Measurements from ENCODE around the gene TARBP2.

TARBP2 gene, protein sequence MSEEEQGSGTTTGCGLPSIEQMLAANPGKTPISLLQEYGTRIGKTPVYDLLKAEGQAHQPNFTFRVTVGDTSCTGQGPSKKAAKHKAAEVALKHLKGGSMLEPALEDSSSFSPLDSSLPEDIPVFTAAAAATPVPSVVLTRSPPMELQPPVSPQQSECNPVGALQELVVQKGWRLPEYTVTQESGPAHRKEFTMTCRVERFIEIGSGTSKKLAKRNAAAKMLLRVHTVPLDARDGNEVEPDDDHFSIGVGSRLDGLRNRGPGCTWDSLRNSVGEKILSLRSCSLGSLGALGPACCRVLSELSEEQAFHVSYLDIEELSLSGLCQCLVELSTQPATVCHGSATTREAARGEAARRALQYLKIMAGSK

DNA sequence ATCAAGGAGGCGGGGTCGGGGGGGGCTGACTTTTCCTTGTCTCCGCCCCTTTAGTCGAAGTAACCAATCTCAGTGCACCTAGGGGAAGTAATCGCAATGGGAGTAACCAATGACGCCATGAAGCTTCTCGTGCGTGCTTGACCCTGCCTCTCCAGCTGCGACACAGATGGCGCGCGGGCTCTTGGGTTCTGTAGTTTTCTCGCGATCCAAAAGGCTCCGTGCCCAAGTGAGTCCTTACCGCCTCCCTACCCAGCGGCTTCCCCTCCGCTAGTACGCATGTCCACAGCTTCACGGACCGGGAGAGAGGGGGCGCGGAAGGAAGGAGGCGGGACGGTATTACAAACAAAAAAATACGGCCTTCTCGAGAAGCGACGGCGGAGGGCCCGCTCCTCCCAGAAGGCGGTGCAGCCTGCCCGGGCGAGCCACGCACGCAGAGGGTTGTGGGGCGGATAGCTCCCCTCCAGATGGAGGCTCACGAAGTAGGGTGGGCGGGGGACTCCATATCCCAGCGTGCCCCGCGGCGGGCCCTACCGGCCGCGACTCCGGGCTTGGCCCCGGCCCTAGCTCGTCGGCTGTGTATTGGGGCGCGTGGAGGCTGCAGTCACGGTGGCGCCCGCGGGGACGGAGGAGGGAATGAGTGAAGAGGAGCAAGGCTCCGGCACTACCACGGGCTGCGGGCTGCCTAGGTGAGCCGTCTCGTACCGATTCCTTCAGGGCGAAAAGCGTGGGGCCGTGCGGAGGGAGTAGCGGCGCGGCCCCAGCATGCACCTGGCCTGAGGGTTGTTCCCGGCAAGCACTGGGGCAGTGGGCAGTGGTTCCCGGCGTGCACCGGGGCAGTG lies at the start of gene TARBP2:
Gene TARBP2, plus strand, starts transcription at position 508 of the 839 bp plus-strand sequence. Its CDS starts 126 bp downstream, at position 634.
- peak within 1 kb of the TSS; percentile 91 to 94 for H3K4me3 ChIP-seq (ENCODE audit: low read length in 2 of 2)
- H3K4me1 ChIP-seq (ENCODE audit: control insufficient read depth in 2 of 2, insufficient read depth in 2 of 2, low read length in 2 of 2) = peaks cover 22 to 30% of the 10 kb centered on the region in 2 donors
- peak within 1 kb of the TSS; percentile 97 to 98 for H3K27ac ChIP-seq (ENCODE audit: low read depth in 2 of 2, low read length in 2 of 2)
- peak within 1 kb of the TSS; percentile 95 to 99 for H3K9ac ChIP-seq (ENCODE audit: low read depth in 1 of 2, low read length in 2 of 2)
- no peaks in the 10 kb centered on the region for H3K27me3 ChIP-seq (ENCODE audit: control insufficient read depth in 2 of 2, insufficient read depth in 2 of 2, low read length in 2 of 2)
- no peaks in the 10 kb centered on the region for H3K9me3 ChIP-seq (ENCODE audit: control insufficient read depth in 2 of 2, low read length in 2 of 2)
- H3K36me3 ChIP-seq (ENCODE audit: control insufficient read depth in 2 of 2, insufficient read depth in 2 of 2, low read length in 2 of 2) = peaks cover 11 to 14% of the 10 kb centered on the region in 2 donors

DNA sequence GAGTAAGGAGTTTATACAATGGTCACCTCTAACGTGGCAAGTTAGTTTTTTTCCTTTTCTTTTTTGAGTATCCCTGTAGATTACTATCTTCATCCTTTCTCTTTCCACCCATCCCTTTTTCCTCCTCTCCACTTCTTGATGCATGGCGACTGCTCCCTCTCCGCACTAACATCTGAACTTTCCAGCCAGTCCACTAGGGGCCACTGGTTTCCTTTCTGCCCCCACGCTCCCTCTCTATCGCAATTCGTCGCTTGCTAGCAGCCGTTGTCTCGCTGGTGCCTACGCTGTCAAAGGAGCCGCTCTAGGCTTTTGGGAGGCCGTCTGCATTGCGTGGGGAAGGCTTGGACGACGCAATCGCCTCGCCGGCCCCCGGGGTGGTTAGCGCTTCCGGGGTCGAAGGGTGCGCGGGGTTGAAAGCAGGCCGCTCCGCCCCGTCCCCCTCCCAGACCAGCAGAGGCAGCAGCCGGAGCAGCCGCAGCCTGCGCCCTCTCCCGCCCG lies 49.4 kb upstream of the TARBP2 start, which contains the start of gene PCBP2:
Gene PCBP2, plus strand, starts transcription at position 442 of the 498 bp plus-strand sequence. CDS start 2,699 bp downstream, outside the sequence.
- Histone ChIP-seq H3K36me3 (ENCODE audit: control insufficient read depth in 2 of 2, insufficient read depth in 2 of 2, low read length in 2 of 2) (peaks cover 27 to 35% of the 10 kb centered on the region in 2 donors), H3K9ac (ENCODE audit: low read depth in 1 of 2, low read length in 2 of 2) (peak within 1 kb of the TSS; percentile 88 to 90), H3K4me3 (ENCODE audit: low read length in 2 of 2) (peak within 1 kb of the TSS; percentile 78 to 94), H3K9me3 (ENCODE audit: control insufficient read depth in 2 of 2, low read length in 2 of 2) (no peaks in the 10 kb centered on the region), H3K27me3 (ENCODE audit: control insufficient read depth in 2 of 2, insufficient read depth in 2 of 2, low read length in 2 of 2) (no peaks in the 10 kb centered on the region), H3K27ac (ENCODE audit: low read depth in 2 of 2, low read length in 2 of 2) (peak within 1 kb of the TSS; percentile 95 to 97), H3K4me1 (ENCODE audit: control insufficient read depth in 2 of 2, insufficient read depth in 2 of 2, low read length in 2 of 2) (peaks cover 12 to 14% of the 10 kb centered on the region in 2 donors)

DNA sequence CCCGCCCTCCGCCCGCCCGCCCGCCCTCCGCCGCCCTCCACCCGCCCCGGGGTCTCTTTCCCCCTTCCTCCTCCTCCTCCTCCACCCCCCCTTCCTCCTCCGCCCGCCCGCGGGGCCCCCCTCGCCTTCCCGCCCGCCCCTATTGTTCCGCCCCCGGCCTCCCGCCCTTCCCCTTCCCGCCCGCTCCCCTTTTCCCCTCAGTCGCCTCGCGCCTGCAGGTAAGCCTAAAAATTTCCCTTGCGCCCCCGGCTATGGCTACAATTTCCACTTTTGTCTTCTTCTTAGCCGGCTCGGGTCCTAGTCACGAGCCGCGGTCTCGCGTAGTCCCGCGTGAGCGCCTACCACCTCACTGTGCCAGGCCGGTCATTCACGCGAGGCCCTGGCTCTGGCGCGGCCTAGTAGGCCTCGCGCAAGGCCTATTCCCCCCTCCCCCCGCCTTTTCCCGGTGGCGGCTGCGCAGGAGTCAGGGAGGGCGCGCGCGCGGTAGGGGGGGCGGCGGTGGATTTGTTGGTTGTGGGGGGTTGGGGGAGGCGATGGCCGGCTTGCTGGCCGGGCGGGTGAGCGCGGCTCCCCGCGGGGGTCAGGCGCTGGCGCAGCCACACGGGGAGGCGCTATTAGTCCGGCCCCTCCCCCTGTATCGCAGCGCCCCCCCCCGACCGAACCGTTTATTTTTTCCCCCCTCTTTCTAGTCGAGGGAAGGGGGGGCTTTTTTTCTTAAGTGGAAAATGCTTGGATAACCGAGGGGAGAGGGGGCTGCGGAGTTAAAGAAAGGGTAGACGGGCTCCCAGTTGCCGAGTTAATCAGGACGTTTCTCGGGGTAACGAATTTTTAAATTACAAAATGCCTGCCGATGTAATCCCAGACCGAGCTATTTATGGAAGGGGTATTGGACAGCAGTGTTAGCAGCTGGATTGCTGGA lies 48.7 kb upstream of the TARBP2 start:
- Histone ChIP-seq H3K4me1 (ENCODE audit: control insufficient read depth in 2 of 2, insufficient read depth in 2 of 2, low read length in 2 of 2) (peaks cover 12 to 14% of the 10 kb centered on the region in 2 donors), H3K9me3 (ENCODE audit: control insufficient read depth in 2 of 2, low read length in 2 of 2) (no peaks in the 10 kb centered on the region), H3K27ac (ENCODE audit: low read depth in 2 of 2, low read length in 2 of 2) (peak overlapping the region; percentile 95 to 97), H3K36me3 (ENCODE audit: control insufficient read depth in 2 of 2, insufficient read depth in 2 of 2, low read length in 2 of 2) (peaks cover 33 to 41% of the 10 kb centered on the region in 2 donors), H3K27me3 (ENCODE audit: control insufficient read depth in 2 of 2, insufficient read depth in 2 of 2, low read length in 2 of 2) (no peaks in the 10 kb centered on the region), H3K9ac (ENCODE audit: low read depth in 1 of 2, low read length in 2 of 2) (peak overlapping the region; percentile 88 to 90), H3K4me3 (ENCODE audit: low read length in 2 of 2) (peak overlapping the region; percentile 78 to 94)

DNA sequence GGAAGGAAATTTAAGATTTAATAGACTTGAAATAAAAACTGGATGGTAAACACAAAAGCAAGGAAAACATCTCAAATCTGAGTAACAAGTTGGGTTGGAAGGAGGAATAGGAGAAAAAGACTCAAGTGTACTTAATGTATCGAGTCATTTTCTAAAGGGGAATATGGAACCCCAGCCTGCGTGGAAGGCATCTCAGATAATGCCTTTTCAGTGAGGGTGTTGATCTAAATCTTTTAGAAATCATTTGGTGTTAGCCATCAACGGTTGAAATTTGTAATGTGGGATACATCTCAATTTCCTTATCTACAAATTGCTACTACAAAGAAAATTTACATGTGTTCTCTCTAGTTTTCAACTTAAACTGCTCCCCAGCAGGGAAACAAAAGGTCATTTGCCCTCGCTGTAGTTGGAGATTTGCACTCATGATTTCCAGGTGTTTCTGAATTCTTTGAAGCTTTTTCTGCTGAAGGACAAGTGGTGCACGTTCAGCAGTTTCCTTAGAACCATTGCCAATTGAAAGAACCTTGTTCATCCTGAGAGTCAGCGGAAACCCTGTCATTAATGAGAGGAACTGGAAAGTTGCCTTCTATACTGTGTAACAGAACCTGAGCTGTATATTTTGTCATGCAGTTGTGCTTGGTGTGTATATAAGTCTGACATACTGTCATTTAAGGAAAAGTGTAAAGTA lies 47.0 kb upstream of the TARBP2 start:
- no peaks in the 10 kb centered on the region for H3K9me3 ChIP-seq (ENCODE audit: control insufficient read depth in 2 of 2, low read length in 2 of 2)
- peaks cover 12 to 14% of the 10 kb centered on the region in 2 donors for H3K4me1 ChIP-seq (ENCODE audit: control insufficient read depth in 2 of 2, insufficient read depth in 2 of 2, low read length in 2 of 2)
- no peak overlapping the region for H3K9ac ChIP-seq (ENCODE audit: low read depth in 1 of 2, low read length in 2 of 2)
- H3K27ac ChIP-seq (ENCODE audit: low read depth in 2 of 2, low read length in 2 of 2) = no peak overlapping the region
- H3K4me3 ChIP-seq (ENCODE audit: low read length in 2 of 2) = peak overlapping the region in 1 of 2 donors; percentile 27
- H3K36me3 ChIP-seq (ENCODE audit: control insufficient read depth in 2 of 2, insufficient read depth in 2 of 2, low read length in 2 of 2) = peaks cover 41 to 51% of the 10 kb centered on the region in 2 donors
- no peaks in the 10 kb centered on the region for H3K27me3 ChIP-seq (ENCODE audit: control insufficient read depth in 2 of 2, insufficient read depth in 2 of 2, low read length in 2 of 2)

DNA sequence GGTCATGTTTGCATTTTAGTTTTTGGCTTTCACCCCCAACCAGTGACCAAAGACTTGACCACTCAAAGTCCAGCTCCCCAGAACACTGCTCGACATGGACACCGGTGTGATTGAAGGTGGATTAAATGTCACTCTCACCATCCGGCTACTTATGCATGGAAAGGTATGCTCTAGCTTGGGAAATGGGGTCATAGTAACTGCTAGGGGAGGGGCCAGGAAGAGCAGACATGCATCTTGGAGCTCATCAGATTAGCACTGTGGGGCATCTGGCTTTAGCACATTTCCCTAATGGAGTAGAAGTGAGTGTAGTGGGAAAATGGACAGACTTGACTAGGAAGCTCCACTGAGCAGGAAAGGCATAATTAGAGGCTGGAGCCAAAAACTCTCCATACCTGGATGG lies 46.4 kb upstream of the TARBP2 start:
- Histone ChIP-seq H3K27me3 (ENCODE audit: control insufficient read depth in 2 of 2, insufficient read depth in 2 of 2, low read length in 2 of 2) (no peaks in the 10 kb centered on the region), H3K27ac (ENCODE audit: low read depth in 2 of 2, low read length in 2 of 2) (no peak overlapping the region), H3K36me3 (ENCODE audit: control insufficient read depth in 2 of 2, insufficient read depth in 2 of 2, low read length in 2 of 2) (peaks cover 46 to 57% of the 10 kb centered on the region in 2 donors), H3K9ac (ENCODE audit: low read depth in 1 of 2, low read length in 2 of 2) (no peak overlapping the region), H3K9me3 (ENCODE audit: control insufficient read depth in 2 of 2, low read length in 2 of 2) (no peaks in the 10 kb centered on the region), H3K4me3 (ENCODE audit: low read length in 2 of 2) (no peak overlapping the region), H3K4me1 (ENCODE audit: control insufficient read depth in 2 of 2, insufficient read depth in 2 of 2, low read length in 2 of 2) (peaks cover 12 to 14% of the 10 kb centered on the region in 2 donors)

DNA sequence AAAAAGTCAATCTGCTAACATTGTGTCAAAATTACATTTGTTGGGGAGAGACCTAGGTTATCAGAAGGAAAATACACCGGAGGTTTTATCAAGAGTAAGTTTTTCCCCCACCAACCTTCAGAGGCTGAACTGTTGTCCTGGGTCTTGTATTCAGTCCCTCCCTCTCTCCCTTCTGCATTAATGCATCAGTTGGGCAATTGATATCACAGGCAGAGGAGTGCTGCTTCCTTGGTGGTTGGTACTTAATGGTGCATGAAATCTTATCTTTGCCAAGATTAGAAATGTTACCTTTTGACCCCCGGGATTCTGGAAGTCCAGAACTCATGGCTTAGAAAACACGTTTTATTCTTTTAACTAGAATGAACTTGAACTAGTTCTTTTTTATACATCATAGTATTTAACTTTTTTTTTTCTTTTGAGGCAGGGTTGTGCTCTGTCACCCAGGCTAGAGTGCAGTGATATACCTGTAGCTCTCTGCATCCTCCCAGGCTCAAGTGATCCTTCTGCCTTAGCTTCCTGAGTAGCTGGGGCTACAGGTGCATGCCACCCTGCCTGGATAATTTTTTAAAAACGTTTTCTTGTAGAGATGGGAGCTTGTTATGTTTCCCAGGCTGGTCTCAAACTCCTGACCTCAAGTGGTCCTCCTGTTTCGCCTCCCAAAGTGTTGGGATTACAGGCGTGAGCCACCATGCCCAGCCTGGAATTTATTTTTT lies 44.3 kb upstream of the TARBP2 start:
- no peaks in the 10 kb centered on the region for H3K9me3 ChIP-seq (ENCODE audit: control insufficient read depth in 2 of 2, low read length in 2 of 2)
- no peaks in the 10 kb centered on the region for H3K27me3 ChIP-seq (ENCODE audit: control insufficient read depth in 2 of 2, insufficient read depth in 2 of 2, low read length in 2 of 2)
- H3K9ac ChIP-seq (ENCODE audit: low read depth in 1 of 2, low read length in 2 of 2) = no peak overlapping the region
- no peak overlapping the region for H3K4me3 ChIP-seq (ENCODE audit: low read length in 2 of 2)
- H3K27ac ChIP-seq (ENCODE audit: low read depth in 2 of 2, low read length in 2 of 2) = no peak overlapping the region
- peaks cover 12% of the 10 kb centered on the region in 2 donors for H3K4me1 ChIP-seq (ENCODE audit: control insufficient read depth in 2 of 2, insufficient read depth in 2 of 2, low read length in 2 of 2)
- H3K36me3 ChIP-seq (ENCODE audit: control insufficient read depth in 2 of 2, insufficient read depth in 2 of 2, low read length in 2 of 2) = peaks cover 67 to 78% of the 10 kb centered on the region in 2 donors

DNA sequence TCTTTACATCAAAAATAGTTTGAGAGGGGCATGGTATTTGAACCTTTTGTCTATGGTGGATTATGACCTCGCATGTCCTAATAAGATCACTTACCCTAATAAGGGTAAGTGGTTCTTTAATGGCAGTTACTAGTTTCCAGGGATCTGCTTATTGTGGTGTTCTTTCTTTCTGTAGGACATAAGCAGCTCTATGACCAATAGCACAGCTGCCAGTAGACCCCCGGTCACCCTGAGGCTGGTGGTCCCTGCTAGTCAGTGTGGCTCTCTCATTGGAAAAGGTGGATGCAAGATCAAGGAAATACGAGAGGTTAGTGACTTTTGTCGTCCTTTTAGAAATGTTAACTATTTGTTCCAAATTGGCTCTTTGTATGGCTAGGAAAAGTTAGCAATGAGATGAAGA lies 42.0 kb upstream of the TARBP2 start:
- H3K27me3 ChIP-seq (ENCODE audit: control insufficient read depth in 2 of 2, insufficient read depth in 2 of 2, low read length in 2 of 2) = no peaks in the 10 kb centered on the region
- no peak overlapping the region for H3K9ac ChIP-seq (ENCODE audit: low read depth in 1 of 2, low read length in 2 of 2)
- H3K4me1 ChIP-seq (ENCODE audit: control insufficient read depth in 2 of 2, insufficient read depth in 2 of 2, low read length in 2 of 2) = peaks cover under 1 to 2% of the 10 kb centered on the region in 2 donors
- H3K9me3 ChIP-seq (ENCODE audit: control insufficient read depth in 2 of 2, low read length in 2 of 2) = no peaks in the 10 kb centered on the region
- no peak overlapping the region for H3K4me3 ChIP-seq (ENCODE audit: low read length in 2 of 2)
- H3K36me3 ChIP-seq (ENCODE audit: control insufficient read depth in 2 of 2, insufficient read depth in 2 of 2, low read length in 2 of 2) = peaks cover 86 to 99% of the 10 kb centered on the region in 2 donors
- H3K27ac ChIP-seq (ENCODE audit: low read depth in 2 of 2, low read length in 2 of 2) = no peak overlapping the region

DNA sequence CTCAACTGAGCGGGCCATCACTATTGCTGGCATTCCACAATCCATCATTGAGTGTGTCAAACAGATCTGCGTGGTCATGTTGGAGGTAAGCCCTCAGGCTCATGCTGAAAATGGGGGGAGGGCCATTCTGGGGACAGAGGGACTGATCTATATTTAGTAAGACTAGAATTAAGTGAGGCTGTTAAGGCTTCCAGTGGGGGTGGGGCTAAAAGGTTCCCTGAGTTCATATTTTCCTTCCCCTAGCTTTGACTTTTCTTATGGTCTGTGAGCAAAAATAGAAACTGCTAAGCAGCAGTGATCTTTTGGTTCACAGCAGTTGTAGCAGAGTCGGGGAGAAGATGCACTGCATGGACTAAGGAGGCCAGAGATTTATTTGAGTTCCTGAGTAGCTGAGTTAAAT lies 40.0 kb upstream of the TARBP2 start:
- Histone ChIP-seq H3K27me3 (ENCODE audit: control insufficient read depth in 2 of 2, insufficient read depth in 2 of 2, low read length in 2 of 2) (no peaks in the 10 kb centered on the region), H3K9ac (ENCODE audit: low read depth in 1 of 2, low read length in 2 of 2) (no peak overlapping the region), H3K27ac (ENCODE audit: low read depth in 2 of 2, low read length in 2 of 2) (no peak overlapping the region), H3K9me3 (ENCODE audit: control insufficient read depth in 2 of 2, low read length in 2 of 2) (no peaks in the 10 kb centered on the region), H3K4me1 (ENCODE audit: control insufficient read depth in 2 of 2, insufficient read depth in 2 of 2, low read length in 2 of 2) (no peaks in the 10 kb centered on the region), H3K36me3 (ENCODE audit: control insufficient read depth in 2 of 2, insufficient read depth in 2 of 2, low read length in 2 of 2) (peaks cover 89 to 99% of the 10 kb centered on the region in 2 donors), H3K4me3 (ENCODE audit: low read length in 2 of 2) (no peak overlapping the region)
